Natural killer cell (primary cell): ENCODE measurements around the gene KLHDC7A. TPM values are rescaled to one million over a fixed set of nuclear protein-coding genes. Genes with fewer than 3 reads are reported as not detected.

Experiments
- ATAC-seq, 3 donors: fragments of 150-1000 bp in 2 of 3; fragments of 200-7000 bp in 1 of 3; cut with Tn5 transposase; 1 replicate in 1 of 3; 2 replicates in 2 of 3; pipeline ENCODE4 v1.10.0; 2021; ENCODE audit warnings: mild to moderate bottlenecking in 2 of 3, moderate library complexity in 2 of 3
- DNase-seq, 2 donors: peaks; one replicate each; pipeline versions ENCODE4 v3.0.0 to v3.0.0-alpha.2; 2013 to 2021; ENCODE audit warnings: mixed read lengths in 1 of 2
- H3K27ac ChIP-seq: one replicate; pipeline ENCODE4 v1.5.1; 2013; ENCODE audit warnings: mild to moderate bottlenecking, low read length
- H3K27me3 ChIP-seq: one replicate; pipeline ENCODE4 v1.6.1; 2013; ENCODE audit warnings: low read length; ENCODE audit not compliant: control insufficient read depth, insufficient read depth
- H3K36me3 ChIP-seq: one replicate; pipeline ENCODE4 v1.6.1; 2013; ENCODE audit warnings: low read length; ENCODE audit not compliant: control insufficient read depth, insufficient read depth
- H3K4me1 ChIP-seq: one replicate; pipeline ENCODE4 v1.6.1; 2013; ENCODE audit warnings: low read length; ENCODE audit not compliant: control insufficient read depth, insufficient read depth
- H3K4me3 ChIP-seq: one replicate; pipeline ENCODE4 v1.5.1; 2013; ENCODE audit warnings: low read length
- H3K9me3 ChIP-seq: one replicate; pipeline ENCODE4 v1.6.1; 2013; ENCODE audit warnings: low read length; ENCODE audit not compliant: control insufficient read depth, insufficient read depth
- H3K27ac Mint-ChIP-seq, 2 donors: one replicate each; pipeline ENCODE4 v1.8.0; 2022; ENCODE audit warnings: mild to moderate bottlenecking in 2 of 2, mixed read lengths in 2 of 2, moderate library complexity in 1 of 2
- H3K27me3 Mint-ChIP-seq, 2 donors: one replicate each; pipeline ENCODE4 v1.8.0; 2022; ENCODE audit warnings: low read depth in 2 of 2, mixed read lengths in 2 of 2
- H3K36me3 Mint-ChIP-seq: one replicate; pipeline ENCODE4 v1.8.0; 2022; ENCODE audit warnings: mixed read lengths
- H3K4me1 Mint-ChIP-seq, 2 donors: one replicate each; pipeline ENCODE4 v1.8.0; 2022; ENCODE audit warnings: mixed read lengths in 2 of 2
- H3K4me3 Mint-ChIP-seq: one replicate; pipeline ENCODE4 v1.8.0; 2022; ENCODE audit warnings: mild to moderate bottlenecking, moderate library complexity, mixed read lengths
- H3K9me3 Mint-ChIP-seq, 2 donors: one replicate each; pipeline ENCODE4 v1.8.0; 2022; ENCODE audit warnings: mixed read lengths in 2 of 2
- WGBS: methylation state at CpG from one replicate; pipeline ENCODE4 v1.1.7; 2013; ENCODE audit warnings: missing lambda C conversion rate; ENCODE audit not compliant: insufficient coverage; 5-methylcytosine and 5-hydroxymethylcytosine counted together
- intact Hi-C: fragments of 100-400 bp; cut with micrococcal nuclease; formaldehyde crosslinking; loops from one replicate; pipeline ENCODE4 v1.14.2; 2022
- total RNA-seq, 4 donors: library from RNA; stranded (reverse); fragments of 120-200 nt in 1 of 4; gene quantifications; one replicate each; pipeline versions ENCODE4 v1.2.3 to v1.2.4, GENCODE V29; 2013 to 2022
- TF ChIP-seq, protein P1 (sequence below): fragments of 200-600 bp; IDR thresholded peaks from one replicate; pipeline ENCODE4 v1.8.0; 2022; ENCODE audit warnings: antibody characterized with exemption

The KLHDC7A gene
- total RNA-seq, 3 donors from 2014 or later (not counting 1 experiment from before 2014, with no cell fraction given), result 0.43 TPM; not detected in 2

DNA sequence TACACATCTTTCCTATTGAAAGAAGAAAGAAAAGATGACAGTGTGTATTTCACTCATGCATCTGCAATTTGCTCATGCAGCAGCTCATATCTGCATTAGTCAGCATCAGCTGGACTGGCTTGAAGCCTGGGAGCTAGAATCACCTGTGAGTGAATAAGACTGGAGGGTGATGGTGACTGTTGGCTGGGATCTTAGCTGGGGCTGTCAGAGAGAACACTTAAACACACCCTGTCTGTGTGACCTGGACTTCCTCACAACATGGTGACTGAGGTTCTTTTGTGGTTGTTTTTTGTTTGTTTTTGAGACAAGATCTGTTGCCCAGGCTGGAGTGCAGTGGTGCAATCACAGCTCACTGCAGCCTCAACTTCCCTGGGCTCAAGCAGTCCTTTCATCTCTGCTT lies 24.9 kb downstream of the KLHDC7A start:
- TF ChIP-seq, protein P1, sequence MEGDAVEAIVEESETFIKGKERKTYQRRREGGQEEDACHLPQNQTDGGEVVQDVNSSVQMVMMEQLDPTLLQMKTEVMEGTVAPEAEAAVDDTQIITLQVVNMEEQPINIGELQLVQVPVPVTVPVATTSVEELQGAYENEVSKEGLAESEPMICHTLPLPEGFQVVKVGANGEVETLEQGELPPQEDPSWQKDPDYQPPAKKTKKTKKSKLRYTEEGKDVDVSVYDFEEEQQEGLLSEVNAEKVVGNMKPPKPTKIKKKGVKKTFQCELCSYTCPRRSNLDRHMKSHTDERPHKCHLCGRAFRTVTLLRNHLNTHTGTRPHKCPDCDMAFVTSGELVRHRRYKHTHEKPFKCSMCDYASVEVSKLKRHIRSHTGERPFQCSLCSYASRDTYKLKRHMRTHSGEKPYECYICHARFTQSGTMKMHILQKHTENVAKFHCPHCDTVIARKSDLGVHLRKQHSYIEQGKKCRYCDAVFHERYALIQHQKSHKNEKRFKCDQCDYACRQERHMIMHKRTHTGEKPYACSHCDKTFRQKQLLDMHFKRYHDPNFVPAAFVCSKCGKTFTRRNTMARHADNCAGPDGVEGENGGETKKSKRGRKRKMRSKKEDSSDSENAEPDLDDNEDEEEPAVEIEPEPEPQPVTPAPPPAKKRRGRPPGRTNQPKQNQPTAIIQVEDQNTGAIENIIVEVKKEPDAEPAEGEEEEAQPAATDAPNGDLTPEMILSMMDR, result no peak
- Histone ChIP-seq H3K4me3 (no peak overlapping the region), H3K27ac (no peak overlapping the region), H3K4me1 (no peaks in the 10 kb centered on the region), H3K9me3 (no peaks in the 10 kb centered on the region), H3K27me3 (peaks cover 3% of the 10 kb centered on the region), H3K36me3 (no peaks in the 10 kb centered on the region)
- no peak for DNase-seq
- H3K27ac Mint-ChIP-seq, result no peak overlapping the region
- no peak for ATAC-seq
- no peak overlapping the region for H3K4me3 Mint-ChIP-seq
- H3K36me3 Mint-ChIP-seq, result no peaks in the 10 kb centered on the region
- intact Hi-C loops, result no loop called here
- H3K4me1 Mint-ChIP-seq, result no peaks in the 10 kb centered on the region
- H3K9me3 Mint-ChIP-seq, result peaks cover 0 to 2% of the 10 kb centered on the region in 2 donors
- H3K27me3 Mint-ChIP-seq, result peaks cover 2 to 5% of the 10 kb centered on the region in 2 donors

- ATAC-seq, result no peak
- H3K27me3 ChIP-seq, result peaks cover 3% of the 10 kb centered on the region
- Mint-ChIP-seq H3K27me3 (peaks cover 10 to 11% of the 10 kb centered on the region in 2 donors), H3K9me3 (peaks cover 0 to 4% of the 10 kb centered on the region in 2 donors), H3K4me1 (no peaks in the 10 kb centered on the region), H3K27ac (no peak overlapping the region), H3K36me3 (no peaks in the 10 kb centered on the region), H3K4me3 (no peak overlapping the region)
- intact Hi-C loops, result no loop called here
- no peak for DNase-seq
- no peak overlapping the region for H3K27ac ChIP-seq
- no peaks in the 10 kb centered on the region for H3K36me3 ChIP-seq
- TF ChIP-seq, protein P1, result no peak
- WGBS, result no CpG with 5 or more reads among the region's 1 CpG
- no peak overlapping the region for H3K4me3 ChIP-seq
- H3K4me1 ChIP-seq, result no peaks in the 10 kb centered on the region
- no peaks in the 10 kb centered on the region for H3K9me3 ChIP-seq
Observed at GRCh38 chr1:18508084-18508483, 27.4 kb downstream of the KLHDC7A start.

DNA sequence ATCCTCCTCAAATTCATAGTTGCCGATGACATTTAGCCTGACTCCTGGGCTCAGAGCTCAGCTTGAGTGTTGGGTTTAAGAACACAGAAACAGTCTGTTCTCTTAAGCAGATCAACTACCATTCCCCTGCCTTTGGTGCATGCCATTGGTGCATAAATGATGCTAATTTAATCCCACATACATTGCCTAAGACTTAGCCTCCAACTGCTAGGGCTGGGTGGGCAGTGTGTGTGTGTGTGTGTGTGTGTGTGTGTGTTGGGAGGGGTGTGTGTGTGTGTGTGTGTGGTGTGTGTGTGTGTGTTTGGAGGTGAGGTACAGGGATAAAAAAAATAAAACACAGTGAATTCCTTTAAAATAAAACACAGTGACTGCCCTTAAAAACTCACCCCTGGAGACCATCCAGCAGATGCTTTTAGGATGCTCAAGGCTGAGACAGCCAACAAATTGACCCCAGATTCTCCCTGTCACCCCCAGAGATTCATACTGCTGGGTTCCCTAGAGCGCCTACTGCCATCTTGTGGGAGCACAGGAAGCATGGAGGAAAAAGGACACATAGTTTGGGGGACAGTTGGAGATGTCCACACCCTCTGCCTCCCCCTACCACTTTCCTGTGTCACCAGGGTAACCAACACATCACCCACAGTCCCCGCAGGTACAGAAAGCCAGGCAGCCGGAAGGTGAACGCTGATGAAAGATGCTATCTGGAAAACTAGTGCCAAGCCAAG lies 30.6 kb downstream of the KLHDC7A start:
- Histone ChIP-seq H3K4me1 (no peaks in the 10 kb centered on the region), H3K36me3 (no peaks in the 10 kb centered on the region), H3K27ac (no peak overlapping the region), H3K9me3 (peaks cover 4% of the 10 kb centered on the region), H3K4me3 (no peak overlapping the region), H3K27me3 (peaks cover 3% of the 10 kb centered on the region)
- Mint-ChIP-seq H3K4me3 (no peak overlapping the region), H3K27me3 (peaks cover 10 to 14% of the 10 kb centered on the region in 2 donors), H3K27ac (no peak overlapping the region), H3K4me1 (no peaks in the 10 kb centered on the region), H3K9me3 (peaks cover 3 to 6% of the 10 kb centered on the region in 2 donors), H3K36me3 (peaks cover 9% of the 10 kb centered on the region)
- DNase-seq (no peak), ATAC-seq (no peak)
- WGBS, result 84% methylated on average over 5 of the region's 5 CpGs
- intact Hi-C loops, result no loop called here
- TF ChIP-seq, protein P1, result no peak

- Mint-ChIP-seq H3K9me3 (peaks cover 3 to 6% of the 10 kb centered on the region in 2 donors), H3K4me3 (no peak overlapping the region), H3K36me3 (peaks cover 9% of the 10 kb centered on the region), H3K4me1 (no peaks in the 10 kb centered on the region), H3K27ac (no peak overlapping the region), H3K27me3 (peaks cover 10 to 14% of the 10 kb centered on the region in 2 donors)
- DNase-seq (no peak), ATAC-seq (no peak)
- no peak overlapping the region for H3K27ac ChIP-seq
- H3K4me3 ChIP-seq, result no peak overlapping the region
- H3K36me3 ChIP-seq, result no peaks in the 10 kb centered on the region
- H3K4me1 ChIP-seq, result no peaks in the 10 kb centered on the region
- peaks cover 3% of the 10 kb centered on the region for H3K27me3 ChIP-seq
- 77% methylated on average over 5 of the region's 5 CpGs for WGBS
- TF ChIP-seq, protein P1, result no peak
- H3K9me3 ChIP-seq, result peaks cover 7% of the 10 kb centered on the region
- intact Hi-C loops, result no loop called here
Observed at GRCh38 chr1:18511874-18512150, 31.1 kb downstream of the KLHDC7A start.
